B cell (primary cell): ENCODE results near the gene NCEH1.

Experiments used
- CTCF ChIP-seq: fragments of 200-600 bp; IDR thresholded peaks from one replicate; pipeline ENCODE4 v1.8.0; 2022; ENCODE audit warnings: antibody characterized with exemption, mild to moderate bottlenecking
- EZH2 ChIP-seq: IDR thresholded peaks from 2 replicates; pipeline ENCODE4 v1.6.1; 2012; ENCODE audit warnings: borderline replicate concordance, low read depth, mild to moderate bottlenecking, moderate library complexity, low read length; ENCODE audit not compliant: insufficient read depth, poor library complexity, severe bottlenecking

- no peak for TF ChIP-seq EZH2
- TF ChIP-seq CTCF: no peak
Observed at GRCh38 chr3:172694573-172695246, 16.2 kb downstream of the NCEH1 start.
